CD4-positive, alpha-beta T cell treated with Interleukin-6 at 100 ng/mL for 8 hours (primary cell): Measurements from ENCODE around the gene PXN.
"Not testable (repeated sequence)": the region's sequence is repeated elsewhere in the genome, so short reads cannot be mapped to it uniquely, and the experiment has no call there.

Experiments
- DNase-seq: peaks from one replicate; pipeline ENCODE4 v3.0.0-alpha.2; 2020; ENCODE audit warnings: mixed read lengths, low spot score

PXN gene

DNA sequence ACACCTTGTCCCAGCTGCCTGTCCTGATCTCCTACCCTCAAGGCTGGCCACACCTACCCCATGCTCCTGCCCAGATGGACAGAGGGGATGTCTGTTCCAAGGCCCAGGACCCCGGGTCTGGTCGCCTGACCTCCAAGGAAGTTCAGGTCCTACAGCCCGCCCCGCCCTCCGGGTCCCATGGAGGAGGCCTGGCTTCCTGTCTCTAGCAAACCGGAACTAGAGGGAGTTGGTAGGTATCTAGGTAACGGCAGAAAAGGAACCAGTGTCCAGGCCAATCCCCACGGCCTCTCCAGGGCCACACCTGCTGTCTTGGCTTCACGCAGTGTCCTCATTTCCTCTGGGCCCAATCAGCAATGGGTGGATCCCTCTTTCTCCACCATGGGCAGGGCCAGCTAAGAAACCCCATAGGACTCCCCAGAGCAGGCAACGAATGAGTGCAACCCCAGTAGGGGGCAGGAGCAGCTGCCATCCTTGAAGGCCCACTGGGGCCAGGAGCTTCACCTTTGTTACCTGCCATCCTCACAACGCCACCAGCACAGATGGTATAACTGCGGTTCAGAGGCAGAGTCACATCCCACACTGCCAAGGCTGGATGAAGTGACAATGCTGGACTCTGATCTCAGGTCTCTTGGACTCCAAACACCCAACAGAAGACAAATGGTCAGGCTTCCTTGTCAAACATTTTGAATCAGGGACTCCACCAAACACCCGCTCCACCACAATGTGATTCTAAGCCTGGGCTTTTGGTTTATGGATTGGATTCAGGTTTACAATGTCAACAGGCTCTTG is 39.5 kb downstream of the PXN start:
- DNase-seq = no peak

- DNase-seq = no peak
These were observed 40.4 kb downstream of the PXN start for GRCh38 chr12:120225200-120225558.

DNA sequence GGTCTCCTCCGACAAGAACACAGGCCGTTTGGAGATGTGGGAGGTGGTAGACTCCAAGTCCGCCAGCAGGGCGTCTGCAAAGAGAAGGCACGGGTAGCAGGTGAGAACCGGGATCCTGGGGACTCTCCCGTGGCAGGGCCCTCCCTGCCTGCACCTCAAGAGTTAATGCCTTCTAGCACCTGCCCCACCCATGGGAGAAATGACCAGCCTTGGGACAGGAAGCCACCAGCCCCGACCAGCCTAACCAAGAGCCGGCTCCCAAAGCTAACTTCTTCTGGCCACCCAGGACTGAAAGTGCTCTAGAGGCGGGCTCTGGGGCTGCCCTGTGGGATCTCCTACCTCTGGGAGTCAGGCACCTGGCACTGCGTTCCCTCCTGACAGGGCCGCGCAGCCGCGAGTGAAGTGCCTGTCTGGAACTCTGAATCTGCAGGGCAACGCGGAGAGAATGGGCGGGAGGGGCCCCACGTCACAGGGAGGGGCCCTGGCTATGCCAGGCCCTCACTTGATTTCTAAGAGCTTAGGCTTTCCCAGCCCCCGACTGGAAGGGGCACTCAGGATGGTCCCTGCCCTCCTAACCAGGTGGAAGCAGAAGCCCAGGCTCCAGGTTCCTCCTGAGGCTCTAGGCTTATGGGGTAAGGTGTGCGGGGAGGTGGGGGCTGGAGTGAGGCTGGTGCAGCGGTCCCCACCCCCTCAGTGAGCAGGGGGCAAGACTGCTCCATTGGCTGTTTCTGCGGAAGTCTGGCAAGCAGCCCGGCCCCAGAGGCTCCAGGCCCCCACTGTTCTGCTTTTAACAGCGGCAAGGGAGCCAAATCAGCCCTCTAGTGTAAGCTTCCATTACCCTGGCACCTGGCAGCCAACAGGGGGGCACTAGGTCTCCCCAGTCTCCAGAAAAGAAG is 41.0 kb downstream of the PXN start:
- no peak for DNase-seq

DNA sequence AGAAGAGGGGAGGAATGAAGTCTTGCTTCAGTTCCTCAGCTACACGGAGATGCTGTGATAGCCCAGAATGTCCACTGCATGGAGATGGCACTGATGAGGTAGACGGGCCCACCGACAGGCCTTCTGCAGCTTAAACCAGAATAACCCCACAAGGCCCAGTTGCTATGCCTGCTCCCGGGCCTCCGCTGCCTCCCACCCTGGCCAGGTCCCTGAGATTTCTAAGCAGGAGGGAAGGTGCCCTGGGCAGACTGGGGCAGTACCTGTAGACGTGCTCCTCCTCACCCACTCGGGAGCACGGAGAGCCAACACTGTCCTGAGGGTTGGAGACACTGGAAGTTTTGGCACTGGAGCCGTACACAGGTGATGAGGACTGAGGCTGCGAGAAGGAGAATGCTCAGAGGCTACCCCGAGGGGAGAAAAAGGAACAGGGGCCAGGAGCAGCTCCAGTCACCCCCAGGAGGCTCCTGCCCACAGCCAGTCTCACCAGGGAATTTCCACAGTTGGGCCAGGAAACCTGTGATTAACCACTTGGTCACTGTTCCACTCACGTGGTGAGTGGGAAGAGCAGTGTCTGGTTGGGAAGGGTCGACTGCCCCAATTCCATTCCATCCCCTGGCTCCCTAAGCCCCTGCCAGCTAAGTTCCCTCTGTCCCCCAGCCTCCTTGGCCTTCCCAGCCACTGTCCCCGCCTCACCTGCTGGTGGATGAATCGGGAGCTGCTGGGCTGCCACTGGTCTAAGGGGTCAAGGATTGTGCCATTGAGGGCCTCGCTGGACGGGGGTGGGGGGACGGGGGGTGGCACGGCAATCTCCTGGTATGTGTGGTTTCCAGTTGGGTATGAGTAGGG is 41.8 kb downstream of the PXN start:
- DNase-seq = no peak

- DNase-seq = no peak
These were observed 43.2 kb downstream of the PXN start for GRCh38 chr12:120222288-120222832.

- no peak for DNase-seq
These were observed 44.0 kb downstream of the PXN start for GRCh38 chr12:120221576-120221900.

- no peak for DNase-seq
These were observed 44.5 kb downstream of the PXN start for GRCh38 chr12:120220838-120221575.

GRCh38 chr12:120218680-120219606 is 46.6 kb downstream of the PXN start:
- no peak for DNase-seq

GRCh38 chr12:120216742-120217605 is 48.6 kb downstream of the PXN start:
- DNase-seq = no peak

DNA sequence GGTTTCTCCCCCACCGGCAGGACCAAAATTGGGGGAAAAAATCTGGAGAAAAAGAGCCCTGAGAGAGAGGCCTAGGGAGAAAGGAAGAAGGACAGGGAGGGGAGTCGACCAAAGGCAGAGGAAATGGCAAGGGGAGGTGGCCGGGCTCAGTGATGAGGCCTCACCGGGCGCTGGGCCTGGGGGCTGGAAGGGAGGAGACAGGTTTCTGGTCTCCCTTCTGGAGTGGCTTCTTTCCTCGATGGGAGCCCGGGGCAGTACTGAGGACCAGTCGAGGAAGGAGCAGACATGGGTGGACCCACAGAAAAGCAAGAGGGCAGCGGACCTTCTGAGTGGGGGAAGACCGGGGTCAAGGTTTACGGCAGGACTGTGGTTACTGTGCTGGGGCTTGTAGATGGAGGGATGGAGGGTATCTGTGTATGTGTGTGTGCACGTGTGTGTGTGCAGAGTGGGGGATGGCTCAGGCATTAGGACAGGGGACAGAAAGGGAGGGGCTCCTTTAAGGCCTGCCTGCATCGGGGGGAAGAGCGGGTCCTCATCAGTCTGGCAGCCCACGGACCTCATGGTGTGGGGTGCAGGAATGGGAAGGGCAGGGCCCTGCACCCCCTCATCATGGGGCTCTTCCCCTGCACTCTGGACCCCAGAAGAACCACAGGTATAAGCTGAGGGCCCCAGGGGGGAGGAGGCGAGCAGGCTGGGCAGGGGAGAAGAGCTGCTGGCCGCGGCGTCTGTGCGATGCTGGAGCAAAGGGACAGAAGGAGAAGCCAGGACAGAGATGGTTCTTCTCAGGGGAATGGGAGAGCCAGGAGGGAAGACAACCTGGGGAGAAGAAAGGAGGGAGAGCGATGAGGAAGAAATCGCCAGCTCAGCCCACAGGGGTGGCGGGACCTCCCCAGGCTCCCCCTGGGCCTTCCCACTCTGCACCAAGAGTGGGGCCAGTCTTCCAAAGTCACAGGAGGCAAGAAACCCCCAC is 49.5 kb downstream of the PXN start:
- no peak for DNase-seq

DNA sequence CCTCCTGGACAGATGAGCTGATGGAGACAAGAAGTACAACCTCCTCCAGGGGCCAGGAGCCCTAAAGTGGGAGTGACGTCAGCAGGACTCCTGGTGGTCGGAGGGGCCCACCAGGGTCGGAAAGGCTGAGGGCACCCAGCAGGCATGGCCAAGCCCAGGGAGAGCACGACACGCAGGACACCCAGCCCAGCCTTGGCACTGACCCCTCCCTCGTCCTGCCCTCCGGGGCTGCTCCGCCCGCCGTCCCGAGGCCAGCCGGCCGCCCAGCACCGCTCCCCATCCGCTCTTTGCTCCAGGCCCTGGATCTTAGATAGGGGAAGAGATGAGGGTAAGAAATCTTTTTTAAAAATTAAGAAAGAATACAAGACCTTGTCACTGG is 50.2 kb downstream of the PXN start:
- DNase-seq = no peak

DNA sequence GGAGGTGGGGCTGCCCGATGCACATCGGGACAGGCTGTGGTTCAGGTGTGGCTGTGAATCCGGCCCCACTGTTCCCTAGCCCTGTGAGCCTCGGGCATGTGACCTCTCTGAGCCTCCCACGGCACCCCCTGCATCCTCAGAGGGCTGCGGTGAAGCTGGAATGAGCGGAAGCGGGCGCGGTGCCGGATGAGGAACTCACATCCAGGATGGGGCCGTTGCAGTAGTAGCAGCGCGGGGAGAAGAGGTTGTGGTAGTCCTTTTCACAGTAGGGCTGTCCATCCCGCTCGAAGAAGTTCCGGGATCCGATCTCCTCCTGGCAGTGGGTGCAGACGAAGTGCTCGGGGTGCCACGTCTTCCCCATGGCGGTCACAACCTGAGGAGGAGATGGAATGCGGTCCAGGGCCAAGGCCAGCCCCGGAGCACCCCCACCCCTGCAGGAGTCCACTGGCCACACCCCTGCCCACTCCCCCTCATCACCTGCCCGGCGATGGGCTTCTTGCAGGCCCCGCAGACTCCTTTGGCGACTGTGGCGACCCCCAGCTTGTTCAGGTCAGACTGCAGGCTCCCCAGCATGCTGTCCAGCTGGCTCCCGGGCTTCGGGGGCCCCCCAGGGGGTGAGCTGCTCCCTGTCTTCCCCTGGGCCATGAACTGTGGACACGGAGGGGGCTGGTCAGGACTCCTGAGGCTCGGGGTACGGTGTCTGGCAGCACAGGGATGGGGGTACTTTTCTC is 50.7 kb downstream of the PXN start:
- no peak for DNase-seq

GRCh38 chr12:120213758-120214157 is 51.8 kb downstream of the PXN start:
- DNase-seq = no peak

DNA sequence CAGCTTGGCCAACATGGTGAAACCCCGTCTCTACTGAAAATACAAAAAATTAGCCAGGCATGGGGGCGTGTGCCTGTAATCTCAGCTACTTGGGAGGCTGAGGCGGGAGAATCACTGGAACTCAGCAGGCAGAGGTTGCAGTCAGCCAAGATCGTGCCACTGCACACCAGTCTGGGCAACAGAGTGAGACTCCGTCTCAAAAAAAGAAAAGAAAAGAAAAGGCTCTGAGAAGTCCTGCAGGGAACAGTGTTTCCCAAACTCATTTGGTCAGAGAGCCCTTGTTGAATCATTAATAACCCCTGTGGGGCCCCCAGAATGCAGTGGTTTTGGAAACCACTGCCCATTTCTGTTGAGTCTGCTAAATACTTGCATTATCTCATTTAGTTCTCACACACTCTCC is 52.3 kb downstream of the PXN start:
- DNase-seq = not testable (repeated sequence)

DNA sequence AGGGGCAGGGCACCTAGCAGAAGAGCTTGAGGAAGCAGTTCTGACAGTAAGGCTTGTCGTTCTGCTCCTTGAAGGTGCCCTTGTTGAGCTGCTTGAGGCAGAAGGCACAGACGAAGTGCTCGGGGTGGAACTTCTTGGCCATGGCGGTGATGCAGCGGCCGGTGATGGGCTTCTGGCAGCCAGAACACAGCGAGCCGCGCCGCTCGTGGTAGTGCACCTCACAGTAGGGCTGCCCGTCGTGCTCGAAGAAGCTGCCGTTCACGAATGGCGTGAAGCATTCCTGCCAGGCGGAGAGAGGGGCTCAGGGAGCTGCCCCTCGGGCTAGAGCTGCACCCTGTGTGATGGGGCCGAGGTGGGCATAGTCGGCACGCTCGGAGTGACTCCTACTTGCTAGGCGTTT is 53.2 kb downstream of the PXN start:
- DNase-seq = no peak

DNA sequence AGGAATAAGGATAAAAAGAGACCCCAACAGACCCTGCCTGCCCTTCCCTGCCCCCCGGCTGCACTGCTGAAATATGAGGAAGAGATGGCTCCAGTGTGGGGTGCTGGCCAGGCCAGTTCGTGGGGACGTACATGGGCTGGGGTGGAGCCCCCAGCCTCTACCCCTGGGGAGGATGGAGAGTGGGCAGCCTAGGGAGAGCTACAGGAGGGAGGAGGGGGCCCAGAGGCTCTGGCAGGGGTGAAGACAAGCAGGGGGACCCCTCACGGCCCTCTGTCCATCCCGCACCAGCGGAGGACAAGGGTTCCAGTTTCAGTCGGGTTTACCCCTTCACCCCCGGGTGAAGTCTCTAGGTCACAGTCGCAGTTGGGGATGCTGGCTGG is 53.6 kb downstream of the PXN start:
- DNase-seq = no peak

DNA sequence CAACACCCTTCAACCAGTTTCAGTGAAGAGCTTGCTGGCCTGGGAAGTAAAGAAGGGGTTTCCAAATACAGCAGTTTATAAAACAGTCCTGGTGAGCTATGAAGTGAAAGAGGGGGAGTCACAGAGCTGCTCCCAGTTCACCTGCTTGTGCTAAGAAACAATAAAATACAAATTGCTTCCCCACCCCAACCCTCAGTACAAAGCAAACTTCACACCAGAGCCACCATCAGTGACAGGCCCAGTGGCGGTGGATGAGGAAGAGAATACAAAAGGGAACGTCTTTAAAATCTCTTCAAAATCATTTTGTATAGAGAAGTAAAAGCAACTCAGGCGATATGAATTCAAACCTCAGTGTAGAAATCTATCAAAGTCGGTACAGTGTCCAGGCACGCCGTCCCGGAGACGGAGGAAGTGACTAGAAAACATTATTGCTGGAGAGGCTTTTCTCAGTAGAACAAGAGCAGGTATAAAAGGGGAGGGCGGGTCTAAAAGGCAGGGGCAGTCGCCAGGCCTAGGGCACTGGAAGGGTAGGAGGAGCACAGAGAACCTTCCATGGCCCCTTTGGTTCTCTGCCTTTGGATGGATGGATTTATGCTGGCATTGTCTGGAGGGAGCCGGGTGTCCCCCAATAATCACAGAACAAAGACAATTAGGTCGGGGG is 54.2 kb downstream of the PXN start:
- no peak for DNase-seq
